Osteoblast (primary cell): Measurements from ENCODE around the gene OR14A16. TPM values are rescaled to one million over a fixed set of nuclear protein-coding genes. Genes with fewer than 3 reads are reported as not detected.

Experiments used
- DNase-seq: peaks from one replicate; pipeline ENCODE4 v3.0.0; 2011; ENCODE audit warnings: low spot score, mixed read lengths; ENCODE audit not compliant: insufficient read length; ENCODE audit errors: missing footprints
- H2AFZ ChIP-seq: 2 replicates; pipeline ENCODE4 v1.6.0; 2011; ENCODE audit warnings: mild to moderate bottlenecking, low read length
- H3K27ac ChIP-seq: 2 replicates; pipeline ENCODE4 v1.5.1; 2011; ENCODE audit warnings: mild to moderate bottlenecking, low read depth, low read length, moderate library complexity
- H3K27me3 ChIP-seq: 2 replicates; pipeline ENCODE4 v1.6.0; 2012; ENCODE audit warnings: mild to moderate bottlenecking, control low read depth, inconsistent platforms, low read length, moderate library complexity; ENCODE audit not compliant: insufficient read depth
- H3K36me3 ChIP-seq: 2 replicates; pipeline ENCODE4 v1.5.1; 2011; ENCODE audit warnings: mild to moderate bottlenecking, low read length, control low read depth, moderate library complexity; ENCODE audit not compliant: insufficient read depth
- H3K4me1 ChIP-seq: 2 replicates; pipeline ENCODE4 v1.5.1; 2011; ENCODE audit warnings: mild to moderate bottlenecking, low read length, control low read depth, moderate library complexity; ENCODE audit not compliant: insufficient read depth
- H3K4me2 ChIP-seq: 2 replicates; pipeline ENCODE4 v1.6.0; 2011; ENCODE audit warnings: mild to moderate bottlenecking, low read length; ENCODE audit not compliant: insufficient read depth
- H3K4me3 ChIP-seq: fragments of 200-600 bp; sonication (generic); 3 replicates; pipeline ENCODE4 v1.5.1; 2012; ENCODE audit warnings: mild to moderate bottlenecking, low read length, inconsistent platforms; ENCODE audit not compliant: insufficient read depth
- H3K79me2 ChIP-seq: 2 replicates; pipeline ENCODE4 v1.6.0; 2012; ENCODE audit warnings: mild to moderate bottlenecking, low read length, control low read depth, inconsistent platforms; ENCODE audit not compliant: insufficient read depth
- H3K9me3 ChIP-seq: 2 replicates; pipeline ENCODE4 v1.5.1; 2011; ENCODE audit warnings: low read depth, low read length, control low read depth
- H4K20me1 ChIP-seq: 2 replicates; pipeline ENCODE4 v1.6.0; 2012; ENCODE audit warnings: mild to moderate bottlenecking, low read length, control low read depth; ENCODE audit not compliant: insufficient read depth
- total RNA-seq: library from RNA; depleted of rRNA; stranded (reverse); fragments of >200 nt; gene quantifications from 2 replicates; pipeline ENCODE4 v1.2.3, GENCODE V29; 2012
- TF ChIP-seq, protein P1 (sequence below): IDR thresholded peaks from 2 replicates; pipeline ENCODE4 v1.5.1; 2011; ENCODE audit warnings: mild to moderate bottlenecking, low read depth, low read length, moderate library complexity; ENCODE audit errors: extremely low read depth

The OR14A16 gene
- total RNA-seq, 1 donor = not detected

- Histone ChIP-seq H3K27me3 (no peaks in the 10 kb centered on the region), H3K4me3 (no peak overlapping the region), H3K9me3 (no peaks in the 10 kb centered on the region), H3K36me3 (no peaks in the 10 kb centered on the region), H4K20me1 (no peaks in the 10 kb centered on the region), H3K4me2 (no peak overlapping the region), H3K27ac (no peak overlapping the region), H3K79me2 (no peaks in the 10 kb centered on the region), H3K4me1 (no peaks in the 10 kb centered on the region), H2AFZ (no peak overlapping the region)
- TF ChIP-seq, protein P1, sequence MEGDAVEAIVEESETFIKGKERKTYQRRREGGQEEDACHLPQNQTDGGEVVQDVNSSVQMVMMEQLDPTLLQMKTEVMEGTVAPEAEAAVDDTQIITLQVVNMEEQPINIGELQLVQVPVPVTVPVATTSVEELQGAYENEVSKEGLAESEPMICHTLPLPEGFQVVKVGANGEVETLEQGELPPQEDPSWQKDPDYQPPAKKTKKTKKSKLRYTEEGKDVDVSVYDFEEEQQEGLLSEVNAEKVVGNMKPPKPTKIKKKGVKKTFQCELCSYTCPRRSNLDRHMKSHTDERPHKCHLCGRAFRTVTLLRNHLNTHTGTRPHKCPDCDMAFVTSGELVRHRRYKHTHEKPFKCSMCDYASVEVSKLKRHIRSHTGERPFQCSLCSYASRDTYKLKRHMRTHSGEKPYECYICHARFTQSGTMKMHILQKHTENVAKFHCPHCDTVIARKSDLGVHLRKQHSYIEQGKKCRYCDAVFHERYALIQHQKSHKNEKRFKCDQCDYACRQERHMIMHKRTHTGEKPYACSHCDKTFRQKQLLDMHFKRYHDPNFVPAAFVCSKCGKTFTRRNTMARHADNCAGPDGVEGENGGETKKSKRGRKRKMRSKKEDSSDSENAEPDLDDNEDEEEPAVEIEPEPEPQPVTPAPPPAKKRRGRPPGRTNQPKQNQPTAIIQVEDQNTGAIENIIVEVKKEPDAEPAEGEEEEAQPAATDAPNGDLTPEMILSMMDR = no peak
- no peak for DNase-seq
These were observed 34.2 kb upstream of the OR14A16 start for GRCh38 chr1:247857985-247858619.

GRCh38 chr1:247857069-247857984 lies 33.4 kb upstream of the OR14A16 start, which contains the start of gene TRIM58:
TRIM58 (plus strand) TSS chr1:247857187; CDS start chr1:247857247, 60 bp downstream.
- H3K4me3 ChIP-seq = no peak within 1 kb of the TSS
- no peaks in the 10 kb centered on the region for H3K36me3 ChIP-seq
- no peak within 1 kb of the TSS for H3K4me2 ChIP-seq
- no peak within 1 kb of the TSS for H3K27ac ChIP-seq
- DNase-seq = no peak
- no peak within 1 kb of the TSS for H2AFZ ChIP-seq
- H3K27me3 ChIP-seq = no peaks in the 10 kb centered on the region
- no peaks in the 10 kb centered on the region for H3K9me3 ChIP-seq
- TF ChIP-seq, protein P1 = no peak
- no peaks in the 10 kb centered on the region for H3K79me2 ChIP-seq
- no peaks in the 10 kb centered on the region for H4K20me1 ChIP-seq
- no peaks in the 10 kb centered on the region for H3K4me1 ChIP-seq

GRCh38 chr1:247855911-247856310 lies 32.0 kb upstream of the OR14A16 start:
- Histone ChIP-seq H3K27me3 (no peaks in the 10 kb centered on the region), H3K4me2 (no peak overlapping the region), H2AFZ (no peak overlapping the region), H3K4me3 (no peak overlapping the region), H4K20me1 (no peaks in the 10 kb centered on the region), H3K9me3 (no peaks in the 10 kb centered on the region), H3K36me3 (no peaks in the 10 kb centered on the region), H3K27ac (no peak overlapping the region), H3K4me1 (no peaks in the 10 kb centered on the region), H3K79me2 (no peaks in the 10 kb centered on the region)
- no peak for DNase-seq
- TF ChIP-seq, protein P1 = no peak
